GM06990 (cell line): ENCODE results near the gene LRCH4.
"Not testable (repeated sequence)": the region's sequence is repeated elsewhere in the genome, so short reads cannot be mapped to it uniquely, and the experiment has no call there.

Source experiments
- DNase-seq: peaks from one replicate; pipeline ENCODE4 v3.0.0-alpha.2; 2011; ENCODE audit not compliant: insufficient read length; ENCODE audit errors: extremely low read depth
- H3K27me3 ChIP-seq: replicated peaks from 2 replicates; pipeline ENCODE4 v1.6.0; 2011; ENCODE audit warnings: low read length; ENCODE audit not compliant: control insufficient read depth, insufficient read depth
- H3K36me3 ChIP-seq: 2 replicates; pipeline ENCODE4 v1.5.1; 2011; ENCODE audit warnings: low read length; ENCODE audit not compliant: control insufficient read depth, insufficient read depth
- H3K4me3 ChIP-seq: replicated peaks from 2 replicates; pipeline ENCODE4 v1.5.1; 2011; ENCODE audit warnings: low read depth, mild to moderate bottlenecking, control low read depth, low read length
- CTCF ChIP-seq: IDR thresholded peaks from 2 replicates; pipeline ENCODE4 v1.5.1; 2011; ENCODE audit warnings: low read length, control low read depth, mild to moderate bottlenecking, inconsistent platforms; ENCODE audit not compliant: insufficient read depth, poor library complexity, severe bottlenecking

The LRCH4 gene

GRCh38 chr7:100532165-100533022 lies 53.5 kb downstream of the LRCH4 start:
- no peak overlapping the region for H3K4me3 ChIP-seq
- H3K36me3 ChIP-seq, result no peaks in the 10 kb centered on the region
- no peaks in the 10 kb centered on the region for H3K27me3 ChIP-seq
- DNase-seq, result no peak
- no peak for TF ChIP-seq CTCF

GRCh38 chr7:100528108-100528866 lies 57.6 kb downstream of the LRCH4 start:
- not testable (repeated sequence) for H3K36me3 ChIP-seq, DNase-seq, H3K4me3 ChIP-seq, H3K27me3 ChIP-seq
